ENCODE measurements around the gene HGFAC.

The HGFAC gene

DNA sequence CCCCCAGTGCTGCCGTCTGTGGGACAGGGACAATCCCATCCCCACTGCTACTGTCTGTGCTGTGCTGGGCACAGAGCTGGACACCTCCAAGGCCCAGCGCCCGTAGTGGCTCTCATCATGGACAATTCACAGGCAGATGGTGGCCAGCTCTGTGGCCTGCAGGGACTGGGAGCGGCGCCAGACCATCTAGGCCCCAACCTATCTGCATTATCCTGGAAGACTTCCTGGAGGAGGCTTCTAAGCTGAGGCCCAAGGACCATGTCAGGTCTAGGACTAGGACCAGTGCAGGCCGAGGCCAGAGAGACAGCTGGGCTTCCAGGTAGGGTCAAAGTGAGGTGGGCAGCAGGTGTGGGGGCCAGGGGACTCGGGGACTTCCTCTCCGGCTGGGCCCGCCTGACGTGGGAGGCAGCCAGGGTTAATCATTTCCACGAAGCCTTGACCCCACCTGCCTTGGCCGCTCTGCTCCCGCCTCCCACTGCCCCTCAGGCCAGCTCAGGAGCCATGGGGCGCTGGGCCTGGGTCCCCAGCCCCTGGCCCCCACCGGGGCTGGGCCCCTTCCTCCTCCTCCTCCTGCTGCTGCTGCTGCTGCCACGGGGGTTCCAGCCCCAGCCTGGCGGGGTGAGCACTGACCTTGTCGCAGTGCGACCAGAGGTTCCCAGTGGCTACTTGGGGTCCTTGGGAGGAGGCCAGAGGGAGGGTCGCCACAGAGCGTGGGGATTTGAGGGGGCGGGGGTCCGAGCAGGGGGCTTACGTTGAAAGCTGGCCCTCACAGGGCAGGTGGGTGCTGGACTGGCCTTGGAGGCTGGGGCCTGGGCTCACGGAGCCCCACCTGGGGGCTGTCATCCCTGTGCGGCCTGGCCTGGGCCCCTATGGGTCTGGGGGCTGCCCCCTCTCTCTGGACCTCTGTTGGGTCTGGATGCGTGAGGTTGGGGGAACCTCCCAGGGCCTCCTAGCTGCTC lies at the start of gene HGFAC:
Gene HGFAC, plus strand, starts transcription at position 468 of the 959 bp plus-strand sequence. Its CDS starts 34 bp downstream, at position 502.
- TF ChIP-seq, protein P1, sequence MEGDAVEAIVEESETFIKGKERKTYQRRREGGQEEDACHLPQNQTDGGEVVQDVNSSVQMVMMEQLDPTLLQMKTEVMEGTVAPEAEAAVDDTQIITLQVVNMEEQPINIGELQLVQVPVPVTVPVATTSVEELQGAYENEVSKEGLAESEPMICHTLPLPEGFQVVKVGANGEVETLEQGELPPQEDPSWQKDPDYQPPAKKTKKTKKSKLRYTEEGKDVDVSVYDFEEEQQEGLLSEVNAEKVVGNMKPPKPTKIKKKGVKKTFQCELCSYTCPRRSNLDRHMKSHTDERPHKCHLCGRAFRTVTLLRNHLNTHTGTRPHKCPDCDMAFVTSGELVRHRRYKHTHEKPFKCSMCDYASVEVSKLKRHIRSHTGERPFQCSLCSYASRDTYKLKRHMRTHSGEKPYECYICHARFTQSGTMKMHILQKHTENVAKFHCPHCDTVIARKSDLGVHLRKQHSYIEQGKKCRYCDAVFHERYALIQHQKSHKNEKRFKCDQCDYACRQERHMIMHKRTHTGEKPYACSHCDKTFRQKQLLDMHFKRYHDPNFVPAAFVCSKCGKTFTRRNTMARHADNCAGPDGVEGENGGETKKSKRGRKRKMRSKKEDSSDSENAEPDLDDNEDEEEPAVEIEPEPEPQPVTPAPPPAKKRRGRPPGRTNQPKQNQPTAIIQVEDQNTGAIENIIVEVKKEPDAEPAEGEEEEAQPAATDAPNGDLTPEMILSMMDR (IDR thresholded peaks at IDR 0.05; ENCODE audit: control insufficient read depth, extremely low read depth, insufficient read depth): no peak
- DNase-seq (ENCODE audit: low read depth): no peak
- H3K4me3 ChIP-seq (ENCODE audit: low read depth, low read length): no peak within 1 kb of the TSS

DNA sequence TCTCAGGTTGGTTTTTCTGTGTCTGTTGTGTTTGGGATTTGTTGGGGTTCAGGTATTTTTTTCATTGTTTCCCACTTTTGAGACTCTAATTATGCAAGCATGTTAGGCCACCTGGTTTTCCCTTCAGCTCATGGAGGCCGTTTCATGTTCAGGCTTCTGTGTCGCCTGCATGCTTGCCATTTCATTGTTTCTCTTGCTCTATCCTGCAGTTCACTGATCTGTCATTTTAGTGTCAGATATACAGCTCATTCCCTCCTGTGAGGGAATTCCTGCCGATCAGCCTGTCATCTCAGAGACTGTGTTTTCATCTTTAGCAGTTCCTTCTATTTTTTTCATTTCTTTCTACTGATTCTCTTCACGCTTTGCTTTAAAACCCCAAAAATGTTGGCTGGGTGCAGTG lies 49.4 kb upstream of the HGFAC start:
- DNase-seq (ENCODE audit: low read depth): no peak
- TF ChIP-seq, protein P1 (IDR thresholded peaks at IDR 0.05; ENCODE audit: control insufficient read depth, extremely low read depth, insufficient read depth): no peak
- no peak overlapping the region for H3K4me3 ChIP-seq (ENCODE audit: low read depth, low read length)

DNA sequence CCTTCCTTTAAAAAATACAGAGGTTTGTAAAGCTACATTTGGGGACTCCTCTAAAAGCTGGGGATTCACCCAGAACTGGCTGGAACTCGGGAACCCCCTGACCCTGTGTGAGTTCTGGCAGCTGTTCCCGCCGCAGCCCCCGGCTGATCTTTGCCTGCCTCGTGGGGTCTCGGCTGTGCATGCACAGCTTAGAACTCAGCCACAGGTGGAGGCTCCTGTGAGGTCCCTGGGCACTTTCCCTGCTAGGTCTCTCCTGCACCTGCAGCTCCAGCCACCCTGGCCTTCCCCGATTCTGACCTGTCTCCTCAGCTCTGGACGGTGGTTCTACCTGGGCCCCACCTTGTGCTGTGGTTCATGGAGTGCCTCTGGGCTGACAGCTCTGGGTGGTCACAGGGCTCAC lies 48.6 kb upstream of the HGFAC start:
- H3K4me3 ChIP-seq (ENCODE audit: low read depth, low read length): no peak overlapping the region
- no peak for DNase-seq (ENCODE audit: low read depth)
- TF ChIP-seq, protein P1 (IDR thresholded peaks at IDR 0.05; ENCODE audit: control insufficient read depth, extremely low read depth, insufficient read depth): no peak

DNA sequence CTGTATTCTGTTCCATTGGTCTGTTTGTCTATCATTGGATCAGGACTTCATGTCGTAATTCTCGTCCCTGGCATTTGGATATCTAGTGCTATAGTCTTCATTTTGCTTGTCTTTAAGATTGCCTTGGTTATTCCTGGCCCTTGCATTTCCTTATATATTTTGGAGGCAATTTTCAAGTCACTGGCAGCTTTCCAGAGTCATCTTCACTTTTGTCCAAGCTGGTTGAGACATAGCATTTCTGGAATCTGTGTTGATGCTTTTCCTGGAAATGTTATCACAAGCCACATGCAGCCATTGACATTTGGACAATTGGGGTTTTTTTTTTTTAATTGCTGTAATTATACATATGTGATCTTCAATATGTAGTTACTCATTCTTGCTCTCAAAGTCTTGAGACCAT lies 45.2 kb upstream of the HGFAC start:
- TF ChIP-seq, protein P1 (IDR thresholded peaks at IDR 0.05; ENCODE audit: control insufficient read depth, extremely low read depth, insufficient read depth): no peak
- H3K4me3 ChIP-seq (ENCODE audit: low read depth, low read length): no peak overlapping the region
- no peak for DNase-seq (ENCODE audit: low read depth)

DNA sequence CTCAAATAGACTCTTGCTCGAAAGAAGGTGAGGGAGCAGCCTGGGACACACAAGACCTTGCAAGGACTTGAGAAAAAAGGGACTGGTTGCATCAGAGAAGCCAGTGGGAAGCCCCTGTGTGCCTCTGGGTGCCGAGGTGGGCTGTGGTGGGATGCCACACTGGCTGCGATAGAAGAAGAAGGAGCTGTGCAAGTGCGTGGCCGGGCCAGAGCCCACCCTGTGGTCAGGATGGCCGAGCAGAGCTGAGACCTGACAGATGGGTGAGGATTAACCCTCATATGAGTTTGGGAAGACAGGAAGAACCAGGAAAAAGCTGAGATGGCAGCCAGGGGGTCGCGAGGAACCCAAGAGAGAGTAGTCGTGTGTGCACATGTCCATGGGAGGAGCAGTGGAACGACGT lies 44.6 kb upstream of the HGFAC start:
- H3K4me3 ChIP-seq (ENCODE audit: low read depth, low read length): no peak overlapping the region
- TF ChIP-seq, protein P1 (IDR thresholded peaks at IDR 0.05; ENCODE audit: control insufficient read depth, extremely low read depth, insufficient read depth): no peak
- no peak for DNase-seq (ENCODE audit: low read depth)

DNA sequence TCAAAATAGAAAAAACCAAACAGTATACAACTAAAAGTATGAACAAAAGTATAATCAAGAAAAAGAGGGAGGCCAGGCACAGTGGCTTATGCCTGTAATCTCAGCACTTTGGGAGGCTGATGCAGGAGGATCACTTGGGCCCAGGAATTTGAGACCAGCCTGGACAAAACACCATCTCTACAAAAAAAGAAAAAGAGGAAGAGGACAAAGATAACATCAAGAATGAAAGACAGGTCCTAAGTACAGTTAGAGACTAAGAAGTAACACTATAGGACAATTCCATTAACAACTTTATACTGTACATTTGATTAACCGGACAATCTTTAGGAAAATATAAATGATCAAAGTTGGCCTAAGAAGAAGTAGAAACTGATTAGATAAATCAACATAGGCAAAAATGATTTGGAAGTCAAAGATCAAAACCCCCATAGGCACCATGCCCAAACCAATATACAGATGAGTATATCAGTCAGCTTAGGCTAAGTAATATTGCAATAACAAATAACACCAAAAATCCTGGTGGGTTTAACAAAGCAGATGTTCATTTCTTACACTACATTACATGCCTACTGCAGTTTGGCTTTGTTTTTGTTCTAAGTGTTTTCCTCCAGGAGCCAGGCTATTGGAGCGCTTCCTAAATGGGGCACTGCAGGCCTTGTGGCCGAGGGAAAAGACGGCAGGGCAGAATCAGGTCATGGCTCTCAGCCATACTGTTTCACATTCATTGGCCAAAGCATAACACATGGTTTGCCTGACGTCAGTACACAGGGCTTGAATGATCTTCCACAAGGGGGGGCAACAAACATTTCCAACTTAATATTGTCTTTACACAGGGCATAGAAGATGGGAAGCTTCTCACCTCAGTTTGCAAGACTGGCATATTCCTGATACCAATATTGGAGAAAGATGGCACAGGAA lies 42.2 kb upstream of the HGFAC start:
- DNase-seq (ENCODE audit: low read depth): no peak
- TF ChIP-seq, protein P1 (IDR thresholded peaks at IDR 0.05; ENCODE audit: control insufficient read depth, extremely low read depth, insufficient read depth): no peak
- H3K4me3 ChIP-seq (ENCODE audit: low read depth, low read length): no peak overlapping the region

Measured in LNCaP clone FGC (cell line).